AG04450 (cell line): ENCODE data around the gene RBM19. TPM values are rescaled to one million over a fixed set of nuclear protein-coding genes. Genes with fewer than 3 reads are reported as not detected.

ENCODE experiments used
- CTCF ChIA-PET: fragments of 300-600, 350-600 bp; formaldehyde crosslinking; extraction: SDS; loops from one replicate; lab custom pipeline; 2022; ENCODE audit warnings: antibody characterized with exemption, inconsistent platforms; lab: Charles Lee
- POLR2A ChIA-PET: fragments of 350-600 bp; formaldehyde crosslinking; extraction: SDS; loops from one replicate; lab custom pipeline; 2021; ENCODE audit warnings: antibody characterized with exemption, inconsistent platforms; lab: Yijun Ruan, JAX
- DNase-seq: peaks from one replicate; pipeline ENCODE4 v3.0.0-alpha.2; 2011; ENCODE audit warnings: low read depth, low spot score
- H3K27ac ChIP-seq: one replicate; pipeline ENCODE4 v1.5.1; 2012; ENCODE audit warnings: low read depth, low read length, control low read depth
- H3K27me3 ChIP-seq: one replicate; pipeline ENCODE4 v1.6.0; 2012; ENCODE audit warnings: low read length; ENCODE audit not compliant: control insufficient read depth, insufficient read depth
- H3K4me3 ChIP-seq: 2 replicates; pipeline ENCODE4 v1.5.1; 2011; ENCODE audit warnings: mild to moderate bottlenecking, low read depth, low read length, control low read depth
- H3K9me3 ChIP-seq: 2 replicates; pipeline ENCODE4 v1.5.1; 2012; ENCODE audit warnings: low read length; ENCODE audit not compliant: control insufficient read depth, insufficient read depth
- polyA plus RNA-seq: library from polyadenylated mRNA; depleted of rRNA; stranded (reverse); fragments of >200 nt; gene quantifications from 2 replicates; pipeline ENCODE4 v1.2.3, GENCODE V29; 2011
- TF ChIP-seq, protein P1 (sequence below): IDR thresholded peaks from 2 replicates; pipeline ENCODE4 v1.5.1; 2011; ENCODE audit warnings: low read depth, low read length, control low read depth, inconsistent platforms

Gene RBM19
- polyA plus RNA-seq, 1 experiment: 10.6 TPM

DNA sequence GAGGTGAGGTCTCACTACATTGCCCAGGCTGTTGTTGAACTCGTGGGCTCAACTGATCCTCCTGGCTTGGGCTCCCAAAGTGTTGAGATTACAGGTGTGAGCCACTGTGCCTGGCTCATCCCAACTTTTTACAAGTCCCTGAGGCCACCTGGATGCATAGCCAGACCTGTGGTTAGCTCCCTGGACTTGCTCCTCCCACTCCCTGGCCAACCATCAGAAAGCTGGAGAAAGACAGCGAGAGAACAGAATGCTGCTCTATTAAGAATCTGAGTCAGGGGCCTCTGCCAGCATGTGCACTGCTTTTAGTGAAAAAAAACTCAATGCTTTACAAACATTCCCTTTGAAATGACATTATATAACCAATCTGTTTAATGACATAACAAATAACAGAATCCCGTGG, 78.2 kb downstream of the RBM19 start:
- CTCF ChIA-PET: interaction anchor here (0.6 kb wide), 1 partner anchor 79 kb away, joined by 3 read pairs; no protein-coding TSS in a partner anchor
- H3K27ac ChIP-seq: no peak overlapping the region
- no peak for DNase-seq
- peaks cover 3% of the 10 kb centered on the region; the same call in 1 of the 2 replicates for H3K9me3 ChIP-seq
- POLR2A ChIA-PET: no interaction called here
- TF ChIP-seq, protein P1, sequence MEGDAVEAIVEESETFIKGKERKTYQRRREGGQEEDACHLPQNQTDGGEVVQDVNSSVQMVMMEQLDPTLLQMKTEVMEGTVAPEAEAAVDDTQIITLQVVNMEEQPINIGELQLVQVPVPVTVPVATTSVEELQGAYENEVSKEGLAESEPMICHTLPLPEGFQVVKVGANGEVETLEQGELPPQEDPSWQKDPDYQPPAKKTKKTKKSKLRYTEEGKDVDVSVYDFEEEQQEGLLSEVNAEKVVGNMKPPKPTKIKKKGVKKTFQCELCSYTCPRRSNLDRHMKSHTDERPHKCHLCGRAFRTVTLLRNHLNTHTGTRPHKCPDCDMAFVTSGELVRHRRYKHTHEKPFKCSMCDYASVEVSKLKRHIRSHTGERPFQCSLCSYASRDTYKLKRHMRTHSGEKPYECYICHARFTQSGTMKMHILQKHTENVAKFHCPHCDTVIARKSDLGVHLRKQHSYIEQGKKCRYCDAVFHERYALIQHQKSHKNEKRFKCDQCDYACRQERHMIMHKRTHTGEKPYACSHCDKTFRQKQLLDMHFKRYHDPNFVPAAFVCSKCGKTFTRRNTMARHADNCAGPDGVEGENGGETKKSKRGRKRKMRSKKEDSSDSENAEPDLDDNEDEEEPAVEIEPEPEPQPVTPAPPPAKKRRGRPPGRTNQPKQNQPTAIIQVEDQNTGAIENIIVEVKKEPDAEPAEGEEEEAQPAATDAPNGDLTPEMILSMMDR: no peak
- H3K4me3 ChIP-seq: no peak overlapping the region
- no peaks in the 10 kb centered on the region for H3K27me3 ChIP-seq

DNA sequence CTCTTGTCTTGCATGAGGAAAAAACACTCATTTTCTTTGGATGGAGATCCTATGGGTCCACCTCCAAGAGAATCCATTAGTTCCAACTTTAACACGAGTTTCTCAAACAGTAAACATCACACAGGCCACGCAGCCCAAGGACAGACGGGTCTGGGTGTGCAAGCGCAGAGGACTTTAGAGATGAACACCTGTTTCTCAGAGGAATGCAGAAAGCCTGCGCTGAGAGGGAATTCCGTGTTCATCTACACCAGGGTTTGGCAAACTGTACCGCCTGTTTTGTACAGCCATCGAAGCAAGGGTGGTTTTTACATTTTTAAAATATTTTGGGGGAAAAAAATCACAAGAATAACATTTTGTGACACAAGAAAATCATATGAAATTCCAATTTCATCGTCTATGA, 79.4 kb downstream of the RBM19 start:
- DNase-seq: no peak
- H3K27me3 ChIP-seq: no peaks in the 10 kb centered on the region
- H3K4me3 ChIP-seq: no peak overlapping the region
- ChIA-PET POLR2A (no interaction called here), CTCF (no interaction called here)
- peaks cover 3% of the 10 kb centered on the region; the same call in 1 of the 2 replicates for H3K9me3 ChIP-seq
- no peak overlapping the region for H3K27ac ChIP-seq
- TF ChIP-seq, protein P1: no peak

DNA sequence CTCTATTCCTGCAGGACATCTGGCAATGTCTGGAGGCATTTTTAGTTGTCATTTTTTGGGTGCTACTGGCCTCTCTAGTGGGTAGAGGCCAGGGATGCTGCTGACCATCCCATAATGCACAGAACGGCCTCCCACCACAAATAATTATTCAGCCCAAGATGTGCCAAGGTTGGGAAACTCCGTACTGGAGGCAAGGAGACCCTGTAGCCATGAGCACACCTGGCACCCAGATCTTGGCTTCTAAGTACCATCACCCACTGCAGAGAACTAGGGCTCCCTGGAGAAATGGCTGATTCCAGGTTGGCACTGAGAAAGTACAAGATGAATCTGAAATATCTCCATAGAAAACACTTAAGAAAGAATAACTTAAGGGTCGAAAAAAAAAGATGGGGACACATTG, 81.7 kb downstream of the RBM19 start:
- no peak for DNase-seq
- Histone ChIP-seq H3K27ac (no peak overlapping the region), H3K9me3 (peaks cover 3% of the 10 kb centered on the region; the same call in 1 of the 2 replicates), H3K4me3 (no peak overlapping the region), H3K27me3 (no peaks in the 10 kb centered on the region)
- ChIA-PET CTCF (no interaction called here), POLR2A (no interaction called here)
- TF ChIP-seq, protein P1: no peak

DNA sequence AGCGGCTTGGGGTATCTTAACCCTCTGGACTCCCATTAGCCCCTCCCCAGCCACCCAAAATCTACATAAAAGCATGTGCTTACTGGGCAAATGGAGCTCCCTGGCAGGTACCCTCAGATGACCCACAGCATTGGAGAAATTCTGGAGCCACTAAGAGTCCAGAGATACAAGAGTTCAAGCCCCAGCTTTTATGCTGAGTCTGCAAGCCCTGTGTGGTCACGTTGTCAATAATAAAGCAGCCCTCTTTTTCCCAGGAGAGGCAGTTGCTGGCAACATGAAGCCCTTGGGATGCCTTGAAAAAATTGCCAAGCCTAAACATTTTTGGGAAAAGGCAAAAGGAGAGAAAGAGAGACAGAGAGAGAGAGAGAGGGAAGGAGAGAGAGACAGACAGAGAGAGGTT, 83.4 kb downstream of the RBM19 start:
- no peak for DNase-seq
- Histone ChIP-seq H3K27ac (no peak overlapping the region), H3K27me3 (no peaks in the 10 kb centered on the region), H3K4me3 (no peak overlapping the region), H3K9me3 (peaks cover 3% of the 10 kb centered on the region; the same call in 1 of the 2 replicates)
- CTCF ChIA-PET: interaction anchor here (0.7 kb wide), 1 partner anchor 16 kb away, joined by 3 read pairs; no protein-coding TSS in a partner anchor
- TF ChIP-seq, protein P1: no peak
- POLR2A ChIA-PET: interaction anchor here (0.5 kb wide), 1 partner anchor 31 kb away, joined by 3 read pairs; no protein-coding TSS in a partner anchor

DNA sequence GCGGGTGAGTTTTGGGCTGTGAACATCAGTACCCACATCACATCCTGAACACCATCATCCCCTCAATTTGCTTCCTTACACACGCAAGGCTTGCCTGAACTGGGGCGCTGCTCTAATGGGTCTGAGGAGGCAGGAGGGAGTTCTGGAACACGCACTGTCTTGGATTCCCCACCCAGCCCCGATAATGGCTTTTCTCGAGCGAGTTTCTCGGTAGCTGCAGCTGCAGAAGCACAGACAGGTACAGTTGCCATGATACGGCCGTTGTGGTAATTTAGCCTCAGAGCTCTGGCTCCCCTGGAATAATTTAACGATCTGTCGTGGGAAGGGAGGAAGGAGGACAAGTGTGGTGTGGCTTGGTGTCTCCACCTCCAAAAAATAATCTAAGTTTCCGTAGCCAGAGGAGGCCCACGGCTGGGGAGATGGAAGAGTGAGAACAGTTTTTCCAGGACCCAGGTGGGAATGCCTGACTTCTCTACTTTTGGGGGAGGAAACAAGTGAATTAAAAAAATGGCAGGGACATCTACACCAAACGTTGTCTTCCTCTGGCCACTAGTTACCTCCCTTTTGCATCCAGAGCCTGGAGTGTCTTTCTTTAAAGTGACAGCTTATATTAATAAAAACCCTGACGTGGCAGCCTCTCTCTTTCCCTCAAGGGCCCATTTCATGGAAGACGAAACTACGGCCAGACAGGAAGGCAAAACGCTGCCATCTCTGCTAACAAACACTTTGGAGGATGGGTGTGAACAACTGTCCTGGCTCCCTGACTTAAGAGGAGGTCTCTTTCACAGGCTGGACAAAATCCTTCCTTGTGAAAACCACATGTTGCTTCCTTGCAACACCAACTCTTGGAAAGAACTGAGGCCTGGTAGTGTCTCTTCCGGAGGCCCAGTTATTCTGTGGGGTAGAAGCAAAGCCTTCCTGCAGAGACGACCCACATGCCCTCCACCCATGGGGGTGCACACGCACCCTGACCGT, 84.8 kb downstream of the RBM19 start:
- ChIA-PET POLR2A (no interaction called here), CTCF (interaction anchor here (1.1 kb wide), 1 partner anchor 14 kb away, joined by 3 read pairs; no protein-coding TSS in a partner anchor)
- Histone ChIP-seq H3K4me3 (no peak overlapping the region), H3K27me3 (no peaks in the 10 kb centered on the region), H3K27ac (no peak overlapping the region), H3K9me3 (peaks cover 3% of the 10 kb centered on the region; the same call in 1 of the 2 replicates)
- no peak for DNase-seq
- TF ChIP-seq, protein P1: no peak
